Transverse colon (tissue), 4 donors: ENCODE measurements around the gene TEX10. TPM values are rescaled to one million over a fixed set of nuclear protein-coding genes. Genes with fewer than 3 reads are reported as not detected.

Source experiments
- DNase-seq: peaks from one replicate; pipeline ENCODE4 v3.0.0-alpha.2; 2019
- H3K27ac ChIP-seq, 4 donors: fragments of 200-600 bp; sonication (generic); 2 replicates each; pipeline ENCODE4 v1.5.1; 2016 to 2018; ENCODE audit warnings: inconsistent platforms in 4 of 4
- H3K27me3 ChIP-seq: fragments of 200-600 bp; sonication (generic); 2 replicates; pipeline ENCODE4 v1.5.1; 2017; ENCODE audit warnings: inconsistent platforms
- H3K36me3 ChIP-seq, 4 donors: fragments of 200-600 bp; sonication (generic); 2 replicates each; pipeline ENCODE4 v1.5.1; 2017 to 2019; ENCODE audit warnings: inconsistent platforms in 4 of 4
- H3K4me1 ChIP-seq, 4 donors: fragments of 200-600 bp; sonication (generic); 2 replicates each; pipeline ENCODE4 v1.5.1; 2017 to 2020; ENCODE audit warnings: inconsistent platforms in 4 of 4
- H3K4me3 ChIP-seq, 4 donors: fragments of 200-600 bp; sonication (generic); 1 replicate in 1 of 4; 2 replicates in 3 of 4; pipeline versions ENCODE4 v1.5.1 to v1.6.1; 2017 to 2019; ENCODE audit warnings: inconsistent platforms in 4 of 4
- H3K9me3 ChIP-seq, 2 donors: fragments of 200-600 bp; sonication (generic); 2 replicates each; pipeline ENCODE4 v1.5.1; 2017 to 2019; ENCODE audit warnings: inconsistent platforms in 2 of 2
- EP300 ChIP-seq: sonication (generic); formaldehyde crosslinking; IDR thresholded peaks from one replicate; pipeline ENCODE4 v1.6.1; 2017; ENCODE audit warnings: antibody characterized with exemption, low read depth
- POLR2A ChIP-seq: fragments of 450-650 bp; IDR thresholded peaks from one replicate; pipeline ENCODE4 v1.6.1; 2016; ENCODE audit warnings: antibody characterized with exemption, mild to moderate bottlenecking, moderate library complexity
- POLR2AphosphoS5 ChIP-seq, 3 donors: sonication (generic); formaldehyde crosslinking; IDR thresholded peaks; one replicate each; pipeline ENCODE4 v1.6.1; 2016; ENCODE audit warnings: antibody characterized with exemption in 3 of 3
- WGBS, 2 donors: methylation state at CpG; one replicate each; pipeline ENCODE4 v1.1.5; 2018; ENCODE audit warnings: low coverage in 1 of 2; 5-methylcytosine and 5-hydroxymethylcytosine counted together
- in situ Hi-C, 4 donors: fragments of 200-750 bp; cut with MboI; loops; one replicate each; pipeline versions ENCODE4 v1.15.0 to v1.15.1; 2017; ENCODE audit warnings: low sequenced_read_pairs in 3 of 4, low pct_ligation_motif_present in 1 of 4, low pct_unique_long_range_greater_than_20kb in 1 of 4
- intact Hi-C: fragments of 100-400 bp; cut with DNase I; formaldehyde crosslinking; loops from one replicate; pipeline ENCODE4 v1.15.1; 2023; ENCODE audit warnings: low total_unique reads
- total RNA-seq, 4 donors: library from RNA; depleted of rRNA; stranded (reverse); fragments of >200 nt; gene quantifications; one replicate each; pipeline ENCODE4 v1.1.0, GENCODE V29; 2016
- TF ChIP-seq, protein P1 (sequence below), 5 experiments: fragments of 200-600 bp in 3 of 5; fragments of 450-650 bp in 2 of 5; sonication (generic) in 3 of 5; IDR thresholded peaks; 1 replicate in 2 of 5; 2 replicates in 3 of 5; pipeline ENCODE4 v1.5.1; 2016 to 2017; ENCODE audit warnings: antibody characterized with exemption in 5 of 5, inconsistent platforms in 3 of 5, mild to moderate bottlenecking in 2 of 5, moderate library complexity in 1 of 5

The TEX10 gene
- total RNA-seq, 4 donors from 2014 or later: 8.7 to 16.8 (median 13.0) TPM

DNA sequence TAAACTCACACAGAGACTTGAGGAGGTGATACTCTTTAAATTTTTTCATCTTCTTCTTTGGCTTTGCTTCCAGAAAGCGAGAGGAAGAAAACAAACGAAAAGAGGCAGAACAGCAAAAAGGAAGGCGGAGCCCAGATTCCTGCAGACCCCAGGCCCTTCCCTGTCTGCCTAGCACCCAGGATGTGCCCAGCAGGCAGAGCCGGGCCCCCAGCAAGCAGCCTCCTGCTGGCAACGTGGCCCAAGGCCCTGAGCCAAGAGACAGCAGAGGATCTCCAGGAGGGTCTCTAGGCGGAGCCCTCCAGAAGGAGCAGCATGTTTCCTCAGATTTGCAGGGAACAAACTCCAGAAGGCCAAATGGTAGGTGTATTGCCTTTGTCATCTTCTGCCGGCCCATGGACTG lies 68.5 kb downstream of the TEX10 start:
- Histone ChIP-seq H3K27me3 (no peaks in the 10 kb centered on the region), H3K36me3 (peaks cover 0 to 41% (median 13%) of the 10 kb centered on the region in 4 donors), H3K4me3 (no peak overlapping the region), H3K27ac (no peak overlapping the region), H3K4me1 (no peaks in the 10 kb centered on the region), H3K9me3 (peaks cover 0 to 14% of the 10 kb centered on the region in 2 donors)
- WGBS, 2 donors: 90% methylated on average over 7 of the region's 7 CpGs; no CpG with 5 or more reads in 1 of the 2 donors
- TF ChIP-seq, protein P1, sequence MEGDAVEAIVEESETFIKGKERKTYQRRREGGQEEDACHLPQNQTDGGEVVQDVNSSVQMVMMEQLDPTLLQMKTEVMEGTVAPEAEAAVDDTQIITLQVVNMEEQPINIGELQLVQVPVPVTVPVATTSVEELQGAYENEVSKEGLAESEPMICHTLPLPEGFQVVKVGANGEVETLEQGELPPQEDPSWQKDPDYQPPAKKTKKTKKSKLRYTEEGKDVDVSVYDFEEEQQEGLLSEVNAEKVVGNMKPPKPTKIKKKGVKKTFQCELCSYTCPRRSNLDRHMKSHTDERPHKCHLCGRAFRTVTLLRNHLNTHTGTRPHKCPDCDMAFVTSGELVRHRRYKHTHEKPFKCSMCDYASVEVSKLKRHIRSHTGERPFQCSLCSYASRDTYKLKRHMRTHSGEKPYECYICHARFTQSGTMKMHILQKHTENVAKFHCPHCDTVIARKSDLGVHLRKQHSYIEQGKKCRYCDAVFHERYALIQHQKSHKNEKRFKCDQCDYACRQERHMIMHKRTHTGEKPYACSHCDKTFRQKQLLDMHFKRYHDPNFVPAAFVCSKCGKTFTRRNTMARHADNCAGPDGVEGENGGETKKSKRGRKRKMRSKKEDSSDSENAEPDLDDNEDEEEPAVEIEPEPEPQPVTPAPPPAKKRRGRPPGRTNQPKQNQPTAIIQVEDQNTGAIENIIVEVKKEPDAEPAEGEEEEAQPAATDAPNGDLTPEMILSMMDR (IDR thresholded peaks at IDR 0.05): no peak
- no peak for TF ChIP-seq EP300
- no peak for TF ChIP-seq POLR2A
- TF ChIP-seq POLR2AphosphoS5 (IDR thresholded peaks at IDR 0.05): no peak
- no peak for DNase-seq
- in situ Hi-C loops: no loop called here
- intact Hi-C loops: no loop called here

DNA sequence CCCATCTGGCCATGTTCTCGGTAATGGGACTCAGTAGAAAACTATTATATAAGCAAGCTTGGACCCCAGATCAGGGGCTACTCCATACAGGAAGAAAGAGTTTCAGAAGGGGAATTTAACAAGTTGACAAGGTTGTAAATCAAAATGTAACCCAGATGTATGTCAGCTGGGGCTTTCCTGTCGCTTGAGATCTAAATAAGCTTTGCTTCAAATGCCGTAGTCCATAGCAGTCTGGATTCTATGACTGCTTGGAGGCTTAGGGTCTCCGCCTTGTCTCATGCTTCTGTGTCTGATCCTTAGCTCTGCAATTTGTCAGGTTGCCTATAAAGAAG lies 70.4 kb downstream of the TEX10 start:
- Histone ChIP-seq H3K36me3 (peaks cover 0 to 27% (median 13%) of the 10 kb centered on the region in 4 donors), H3K4me3 (no peak overlapping the region), H3K9me3 (peaks cover 0 to 14% of the 10 kb centered on the region in 2 donors), H3K27ac (no peak overlapping the region), H3K27me3 (no peaks in the 10 kb centered on the region), H3K4me1 (no peaks in the 10 kb centered on the region)
- intact Hi-C loops: no loop called here
- in situ Hi-C loops: no loop called here
- no peak for DNase-seq
- TF ChIP-seq POLR2A (no peak), EP300 (no peak), POLR2AphosphoS5 (IDR thresholded peaks at IDR 0.05) (no peak)
- TF ChIP-seq, protein P1 (IDR thresholded peaks at IDR 0.05): no peak
- 92% methylated on average over 4 of the region's 4 CpGs; no CpG with 5 or more reads in 1 of the 2 donors for WGBS, 2 donors

DNA sequence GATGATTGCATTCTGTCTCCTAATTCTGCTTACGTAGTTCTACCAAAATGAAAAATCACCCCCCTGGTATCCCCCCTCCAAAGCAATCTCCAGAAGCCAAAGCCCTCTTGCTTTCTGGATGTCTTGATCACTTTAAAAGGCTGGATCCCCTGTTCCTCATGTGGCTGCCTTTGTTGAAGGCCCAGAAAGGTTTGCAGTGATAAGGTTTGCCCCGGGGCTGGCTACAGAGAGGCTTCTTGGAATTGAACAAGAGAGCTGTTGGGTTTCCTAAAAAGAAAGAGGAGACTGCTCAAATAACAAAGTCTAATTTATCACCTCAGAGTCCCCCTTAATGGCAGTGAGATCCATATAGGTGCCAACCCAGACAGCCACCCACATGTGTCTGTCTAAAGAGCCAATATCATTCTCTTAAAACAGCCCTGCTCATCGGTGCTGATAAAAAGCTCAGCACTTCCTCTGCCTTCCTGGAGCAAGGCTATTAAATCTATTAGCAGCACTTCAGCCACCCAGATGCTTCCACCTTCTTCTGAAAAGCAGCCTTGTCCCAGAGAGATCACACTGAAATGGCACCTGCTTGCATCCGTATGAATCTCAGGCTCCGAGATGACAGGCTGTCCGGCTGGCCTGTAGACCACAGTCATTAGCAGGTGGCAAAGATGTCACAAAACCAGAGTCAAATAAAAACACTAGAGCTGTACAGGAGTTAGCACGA lies 70.9 kb downstream of the TEX10 start:
- H3K4me1 ChIP-seq: no peaks in the 10 kb centered on the region
- no peak overlapping the region for H3K27ac ChIP-seq
- TF ChIP-seq, protein P1 (IDR thresholded peaks at IDR 0.05): no peak
- TF ChIP-seq POLR2A: no peak
- H3K9me3 ChIP-seq: peaks cover 0 to 14% of the 10 kb centered on the region in 2 donors
- in situ Hi-C loops: no loop called here
- no peaks in the 10 kb centered on the region for H3K27me3 ChIP-seq
- no peak overlapping the region for H3K4me3 ChIP-seq
- intact Hi-C loops: no loop called here
- H3K36me3 ChIP-seq: peaks cover 0 to 25% (median 13%) of the 10 kb centered on the region in 4 donors
- WGBS, 2 donors: 88 to 91% methylated on average over 1 to 7 of the region's 7 CpGs
- DNase-seq: no peak

DNA sequence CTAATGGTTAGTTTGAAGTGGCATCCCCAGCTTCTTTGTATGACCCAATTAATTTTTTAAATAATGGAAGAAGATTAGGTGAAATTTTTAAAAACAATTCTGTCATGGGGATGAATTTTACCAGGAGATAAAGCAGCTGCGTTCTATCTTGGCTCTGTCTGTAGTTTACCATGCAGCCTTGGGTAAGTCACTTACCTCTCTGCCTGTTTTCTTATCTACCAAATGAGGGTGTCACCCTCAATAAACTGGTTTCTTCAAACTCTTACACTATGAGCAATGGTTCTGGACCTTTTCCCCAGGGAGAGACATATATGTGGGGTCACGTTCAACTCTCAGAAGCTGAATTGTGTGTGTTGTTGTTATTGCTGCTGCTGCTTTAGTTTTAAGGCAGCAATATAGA lies 71.7 kb downstream of the TEX10 start:
- H3K27ac ChIP-seq: no peak overlapping the region
- H3K4me3 ChIP-seq: no peak overlapping the region
- peaks cover 0 to 14% of the 10 kb centered on the region in 2 donors for H3K9me3 ChIP-seq
- H3K4me1 ChIP-seq: no peaks in the 10 kb centered on the region
- in situ Hi-C loops: no loop called here
- intact Hi-C loops: no loop called here
- TF ChIP-seq POLR2A: no peak
- TF ChIP-seq POLR2AphosphoS5 (IDR thresholded peaks at IDR 0.05): no peak
- TF ChIP-seq EP300: no peak
- TF ChIP-seq, protein P1 (IDR thresholded peaks at IDR 0.05): no peak
- no peak for DNase-seq
- H3K27me3 ChIP-seq: no peaks in the 10 kb centered on the region
- H3K36me3 ChIP-seq: peaks cover 0 to 23% (median 9%) of the 10 kb centered on the region in 4 donors
- 89 to 94% methylated on average over 2 of the region's 2 CpGs for WGBS, 2 donors
